Measurements from ENCODE around the gene TRIM66. TPM values are rescaled to one million over a fixed set of nuclear protein-coding genes. Genes with fewer than 3 reads are reported as not detected.

TRIM66 gene
- total and polyA plus RNA-seq, 10 of the 15 experiments (the other 5 are each of a cell fraction or from before 2014, with no cell fraction given), result 1.7 to 14.5 (median 7.4) TPM

- TF ChIP-seq EGR1 (IDR thresholded peaks at IDR 0.05; ENCODE audit: borderline replicate concordance in 1 of 2, low read depth in 2 of 2, low read length in 2 of 2) (no peak), HSF1 (IDR thresholded peaks at IDR 0.05; ENCODE audit: low read depth, low read length) (no peak), POU2F2 (IDR thresholded peaks at IDR 0.05; ENCODE audit: borderline replicate concordance, low read depth, low read length) (no peak)
These were observed 48.2 kb upstream of the TRIM66 start (continued) for GRCh38 chr11:8730697-8731020.

GRCh38 chr11:8729837-8730696 is 47.6 kb upstream of the TRIM66 start:
- BruUV-seq (replicated peaks), result no TSS peak
- in situ Hi-C loops (cut with MboI), result no loop called here
- no peak overlapping the region for H3K27ac ChIP-seq (ENCODE audit: control insufficient read depth, insufficient read depth)
- TF ChIP-seq POLR2AphosphoS2 (IDR thresholded peaks at IDR 0.05; ENCODE audit: low read depth, low read length) (no peak), IRF3 (IDR thresholded peaks at IDR 0.05) (no peak), TCF3 (IDR thresholded peaks at IDR 0.05; ENCODE audit: borderline replicate concordance, insufficient read depth, low read depth, low read length) (no peak), PAX8 (IDR thresholded peaks at IDR 0.05) (no peak), BCL11A (IDR thresholded peaks at IDR 0.05; ENCODE audit: low read depth, low read length) (no peak), EGR1 (IDR thresholded peaks at IDR 0.05; ENCODE audit: borderline replicate concordance in 1 of 2, low read depth in 2 of 2, low read length in 2 of 2) (no peak), ZNF274 (IDR thresholded peaks at IDR 0.05; ENCODE audit: insufficient read depth, insufficient read length) (no peak), ZNF687 (IDR thresholded peaks at IDR 0.05) (no peak), ZNF24 (IDR thresholded peaks at IDR 0.05) (no peak), RBBP5 (conservative IDR thresholded peaks at IDR 0.05) (no peak), PKNOX1 (IDR thresholded peaks at IDR 0.05) (no peak), RB1 (IDR thresholded peaks at IDR 0.05; ENCODE audit: borderline replicate concordance) (no peak), PML (IDR thresholded peaks at IDR 0.05; ENCODE audit: low read length) (no peak)

More at GRCh38 chr11:8729837-8730696, 47.6 kb upstream of the TRIM66 start:
- Histone ChIP-seq H4K20me1 (ENCODE audit: control insufficient read depth, insufficient read depth) (no peaks in the 10 kb centered on the region), H3K4me2 (ENCODE audit: control insufficient read depth, insufficient read depth) (no peak overlapping the region), H3K79me2 (ENCODE audit: control insufficient read depth, insufficient read depth, low read length) (no peaks in the 10 kb centered on the region), H2AFZ (ENCODE audit: control insufficient read depth, low read depth, low read length) (no peak overlapping the region), H3K9ac (ENCODE audit: control insufficient read depth, insufficient read depth, low read length) (no peak overlapping the region), H3K9me3 (replicated peaks; ENCODE audit: control insufficient read depth, insufficient read depth, low read length) (no peaks in the 10 kb centered on the region), H3K27me3 (replicated peaks in 1 of 2; ENCODE audit: control insufficient read depth in 2 of 2, insufficient read depth in 2 of 2, low read length in 1 of 2) (peaks cover 0 to 3% of the 10 kb centered on the region in 2 experiments; a peak in 1 of 4 replicates), H3K4me3 (no peak overlapping the region), H3K36me3 (ENCODE audit: control insufficient read depth in 2 of 2, insufficient read depth in 2 of 2, low read length in 1 of 2) (no peaks in the 10 kb centered on the region), H3K4me1 (ENCODE audit: control insufficient read depth, insufficient read depth, low read length) (peaks cover 15% of the 10 kb centered on the region)
- ChIA-PET CTCF (no interaction called here), POLR2A (no interaction called here), SMC1A (ENCODE audit: uncharacterized antibody, unreplicated experiment) (interaction anchor here (0.5 to 1.8 kb wide), 4 partner anchors 10 to 163 kb away, joined by 3 to 4 read pairs (median 4); no protein-coding TSS in a partner anchor), RAD21 (ENCODE audit: unreplicated experiment) (no interaction called here)
- DNase-seq (ENCODE audit: low read depth, low spot score) (no peak), ATAC-seq (no peak), FAIRE-seq (no peak)
- intact Hi-C loops (cut with micrococcal nuclease; ENCODE audit: unreplicated experiment), result no loop called here
- 93% methylated on average over 37 of the region's 38 CpGs for WGBS (ENCODE audit: insufficient coverage, insufficient replicate concordance, low lambda C conversion rate, missing lambda C conversion rate)

Data from GM12878 (cell line).